Stimulated activated CD4-positive, alpha-beta T cell treated with anti-CD3 and anti-CD28 coated beads, Interleukin-12 subunit alpha, Interleukin-12 subunit beta, amount 100 ng/mL, for 24 hours (primary cell): ENCODE results near the gene LENG9.

Source experiments
- DNase-seq, 2 experiments: peaks; one replicate each; pipeline ENCODE4 v3.0.0-alpha.2; 2020; ENCODE audit warnings: low read depth in 2 of 2

The LENG9 gene

GRCh38 chr19:54422136-54422535 is 41.4 kb downstream of the LENG9 start:
- DNase-seq = no peak

GRCh38 chr19:54421521-54421920 is 42.1 kb downstream of the LENG9 start:
- no peak for DNase-seq

DNA sequence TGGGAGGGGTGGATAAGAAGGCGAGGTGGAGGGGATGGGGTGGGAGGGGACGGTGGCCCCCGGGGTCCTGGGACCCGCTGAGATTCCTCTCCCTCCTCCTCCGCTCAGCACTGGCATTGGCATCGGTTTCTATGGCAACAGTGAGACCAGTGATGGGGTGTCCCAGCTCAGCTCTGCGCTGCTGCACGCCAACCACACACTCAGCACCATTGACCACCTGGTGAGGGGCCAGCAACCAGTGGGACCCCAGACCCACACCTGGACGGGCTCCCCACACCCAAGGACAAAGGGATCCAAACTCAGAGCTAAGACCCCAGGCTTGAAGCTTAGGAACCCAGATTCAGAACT is 42.4 kb downstream of the LENG9 start:
- DNase-seq = no peak

GRCh38 chr19:54420383-54421168 is 43.0 kb downstream of the LENG9 start:
- no peak for DNase-seq

DNA sequence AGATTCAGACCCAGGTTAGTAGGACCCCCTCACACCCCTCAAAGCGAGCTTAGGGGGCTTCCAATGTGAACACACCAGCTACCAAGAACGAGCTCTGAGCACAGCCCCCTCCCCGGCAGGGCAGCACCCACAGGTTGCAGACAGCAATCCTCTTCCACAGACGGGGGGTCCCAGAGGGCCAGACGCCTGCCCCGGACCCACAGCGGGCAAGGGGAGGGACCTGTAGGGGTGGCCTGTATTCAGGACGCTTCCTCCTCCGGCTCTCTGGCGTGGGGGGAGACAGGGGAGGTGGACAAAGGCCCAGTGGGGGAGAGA is 43.6 kb downstream of the LENG9 start:
- DNase-seq = no peak

GRCh38 chr19:54418930-54419800 is 44.4 kb downstream of the LENG9 start:
- DNase-seq = no peak

GRCh38 chr19:54418030-54418929 is 45.3 kb downstream of the LENG9 start:
- DNase-seq = no peak

GRCh38 chr19:54416695-54417491 is 46.7 kb downstream of the LENG9 start:
- no peak for DNase-seq

GRCh38 chr19:54415901-54416673 is 47.5 kb downstream of the LENG9 start:
- DNase-seq = no peak

GRCh38 chr19:54415208-54415900 is 48.2 kb downstream of the LENG9 start, which contains the start of gene TTYH1:
Gene TTYH1, plus strand, starts transcription at chr19:54415464. Its CDS starts 89 bp downstream, at chr19:54415553.
- peak in 1 of 2 experiments; percentile 22 for DNase-seq

DNA sequence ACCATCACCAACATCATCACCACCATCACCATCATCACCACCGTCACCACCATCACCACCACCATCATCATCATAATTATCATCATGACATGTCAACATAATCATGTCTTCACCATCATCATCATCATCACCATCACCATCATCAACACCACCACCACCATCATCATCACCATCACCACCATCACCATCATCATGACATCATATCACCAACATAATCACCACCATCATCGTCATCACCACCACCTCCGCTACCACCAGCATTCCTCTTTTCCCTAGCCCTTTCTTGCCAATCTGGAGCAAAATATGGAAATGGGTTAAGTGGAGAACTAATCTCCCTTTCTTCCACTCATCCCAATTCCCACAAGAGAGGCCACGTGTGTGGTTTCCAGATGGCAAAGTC is 49.4 kb downstream of the LENG9 start:
- DNase-seq = no peak

DNA sequence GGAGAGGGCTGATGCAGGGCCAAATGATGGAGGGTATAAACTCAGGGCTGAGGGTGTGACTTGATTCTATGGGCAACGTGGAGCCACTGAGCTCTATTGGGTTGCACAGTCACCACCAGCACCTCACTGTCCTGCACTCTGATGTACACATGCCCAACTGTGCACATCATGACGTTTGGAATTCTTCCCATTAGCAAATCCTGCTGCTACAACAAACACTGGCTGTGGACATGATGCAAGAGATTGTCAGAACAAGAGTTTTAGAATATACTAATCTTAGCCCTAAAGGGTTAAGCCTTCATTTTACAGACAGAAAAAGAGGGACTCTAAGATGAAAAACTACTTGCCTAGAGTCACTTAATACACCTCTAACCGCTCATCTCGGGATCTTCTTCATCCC is 50.7 kb downstream of the LENG9 start:
- DNase-seq = no peak
